ENCODE data around the gene IARS1. TPM values are rescaled to one million over a fixed set of nuclear protein-coding genes. Genes with fewer than 3 reads are reported as not detected.

IARS1 gene
- total RNA-seq, 1 donor from 2014 or later, result 76.1 TPM

GRCh38 chr9:92312887-92313623 is 19.6 kb upstream of the IARS1 start:
- no peak for DNase-seq (ENCODE audit: low spot score)
- H3K36me3 Mint-ChIP-seq (ENCODE audit: low read depth, unreplicated experiment), result peaks cover 17% of the 10 kb centered on the region
- H3K4me1 Mint-ChIP-seq (ENCODE audit: unreplicated experiment), result peaks cover 17% of the 10 kb centered on the region
- no peaks in the 10 kb centered on the region for H3K9me3 Mint-ChIP-seq (ENCODE audit: unreplicated experiment)
- peak overlapping the region; percentile 89 for H3K27ac Mint-ChIP-seq (ENCODE audit: unreplicated experiment)
- H3K27me3 Mint-ChIP-seq (ENCODE audit: unreplicated experiment), result peaks cover 1% of the 10 kb centered on the region
- no peak overlapping the region for H3K4me3 Mint-ChIP-seq (ENCODE audit: unreplicated experiment)
- TF ChIP-seq CTCF (IDR thresholded peaks at IDR 0.05; ENCODE audit: unreplicated experiment), result no peak

GRCh38 chr9:92310562-92310961 is 17.1 kb upstream of the IARS1 start:
- peaks cover 17% of the 10 kb centered on the region for H3K4me1 Mint-ChIP-seq (ENCODE audit: unreplicated experiment)
- TF ChIP-seq CTCF (IDR thresholded peaks at IDR 0.05; ENCODE audit: unreplicated experiment), result no peak
- peaks cover 1% of the 10 kb centered on the region for H3K27me3 Mint-ChIP-seq (ENCODE audit: unreplicated experiment)
- H3K36me3 Mint-ChIP-seq (ENCODE audit: low read depth, unreplicated experiment), result peaks cover 18% of the 10 kb centered on the region
- H3K9me3 Mint-ChIP-seq (ENCODE audit: unreplicated experiment), result no peaks in the 10 kb centered on the region
- peak overlapping the region; percentile 5 for H3K4me3 Mint-ChIP-seq (ENCODE audit: unreplicated experiment)
- no peak overlapping the region for H3K27ac Mint-ChIP-seq (ENCODE audit: unreplicated experiment)
- DNase-seq (ENCODE audit: low spot score), result no peak

- no peaks in the 10 kb centered on the region for H3K9me3 Mint-ChIP-seq (ENCODE audit: unreplicated experiment)
- no peak overlapping the region for H3K27ac Mint-ChIP-seq (ENCODE audit: unreplicated experiment)
- no peak overlapping the region for H3K4me3 Mint-ChIP-seq (ENCODE audit: unreplicated experiment)
- H3K4me1 Mint-ChIP-seq (ENCODE audit: unreplicated experiment), result peaks cover 11% of the 10 kb centered on the region
- peaks cover 19% of the 10 kb centered on the region for H3K36me3 Mint-ChIP-seq (ENCODE audit: low read depth, unreplicated experiment)
- TF ChIP-seq CTCF (IDR thresholded peaks at IDR 0.05; ENCODE audit: unreplicated experiment), result no peak
- no peak for DNase-seq (ENCODE audit: low spot score)
- no peaks in the 10 kb centered on the region for H3K27me3 Mint-ChIP-seq (ENCODE audit: unreplicated experiment)
Measured at GRCh38 chr9:92308893-92309292, 15.4 kb upstream of the IARS1 start.

- Mint-ChIP-seq H3K9me3 (ENCODE audit: unreplicated experiment) (no peaks in the 10 kb centered on the region), H3K27me3 (ENCODE audit: unreplicated experiment) (no peaks in the 10 kb centered on the region)
Measured at GRCh38 chr9:92300936-92301335, 7.4 kb upstream of the IARS1 start.

More at GRCh38 chr9:92300936-92301335, 7.4 kb upstream of the IARS1 start:
- TF ChIP-seq CTCF (IDR thresholded peaks at IDR 0.05; ENCODE audit: unreplicated experiment), result no peak
- Mint-ChIP-seq H3K4me1 (ENCODE audit: unreplicated experiment) (peaks cover 4% of the 10 kb centered on the region), H3K36me3 (ENCODE audit: low read depth, unreplicated experiment) (peaks cover 18% of the 10 kb centered on the region), H3K27ac (ENCODE audit: unreplicated experiment) (no peak overlapping the region), H3K4me3 (ENCODE audit: unreplicated experiment) (no peak overlapping the region)
- DNase-seq (ENCODE audit: low spot score), result no peak
